Ovary (tissue), 9 donors: ENCODE data around the gene VIPAS39. TPM values are rescaled to one million over a fixed set of nuclear protein-coding genes. Genes with fewer than 3 reads are reported as not detected.

ENCODE experiments used
- DNase-seq, 5 donors: peaks; one replicate each; pipeline ENCODE4 v3.0.0-alpha.2; 2019 to 2020
- H3K27ac ChIP-seq, 2 donors: fragments of 200-600 bp; one replicate each; pipeline versions ENCODE4 v1.5.1 to v1.8.0; 2019 to 2022
- H3K27me3 ChIP-seq: fragments of 200-600 bp; one replicate; pipeline ENCODE4 v1.8.0; 2022
- H3K36me3 ChIP-seq: fragments of 200-600 bp; sonication (generic); one replicate; pipeline ENCODE4 v1.5.1; 2019
- H3K4me1 ChIP-seq: one replicate; pipeline ENCODE4 v1.8.1; 2013; ENCODE audit warnings: mild to moderate bottlenecking, moderate library complexity; ENCODE audit not compliant: insufficient read depth
- H3K4me3 ChIP-seq: fragments of 200-600 bp; sonication (generic); one replicate; pipeline ENCODE4 v1.5.1; 2017
- H3K9me3 ChIP-seq, 2 donors: fragments of 200-600 bp in 1 of 2; sonication (generic) in 1 of 2; one replicate each; pipeline versions ENCODE4 v1.5.1 to v1.8.1; 2013 to 2019; ENCODE audit warnings: mild to moderate bottlenecking in 1 of 2, moderate library complexity in 1 of 2
- EP300 ChIP-seq: sonication (generic); formaldehyde crosslinking; IDR thresholded peaks from one replicate; pipeline ENCODE4 v1.6.1; 2017; ENCODE audit warnings: antibody characterized with exemption
- POLR2A ChIP-seq: fragments of 450-650 bp; IDR thresholded peaks from one replicate; pipeline ENCODE4 v1.6.1; 2017; ENCODE audit warnings: antibody characterized with exemption, mild to moderate bottlenecking, moderate library complexity
- WGBS, 3 donors: extraction: QIAGEN DNeasy Blood & Tissue Kit in 1 of 3; methylation state at CpG; one replicate each; pipeline versions ENCODE4 v1.1.5 to v1.1.7; 2013 to 2017; 5-methylcytosine and 5-hydroxymethylcytosine counted together
- intact Hi-C, 4 donors: fragments of 100-400 bp; cut with DNase I; formaldehyde crosslinking; loops; one replicate each; pipeline versions ENCODE4 v1.11.0 to v1.15.1; 2022 to 2023
- polyA plus RNA-seq, 2 donors: library from polyadenylated mRNA; stranded (reverse); fragments of 200-250 nt in 1 of 2; fragments of 350-450 nt in 1 of 2; fragmentation: Illumina TruSeq in 1 of 2; extraction: RNeasy Lipid Tissue Mini Kit (QIAGEN cat#74804) in 1 of 2; gene quantifications; one replicate each; pipeline ENCODE4 v1.2.3, GENCODE V29; 2013 to 2014
- total RNA-seq, 7 donors: library from RNA; depleted of rRNA in 2 of 7; stranded (reverse); fragments of >200 nt in 2 of 7; fragmentation: NEBNext Ultra II Directional in 3 of 7; extraction: Animal tissue kit (Norgen Biotek cat#: 25700) in 3 of 7; gene quantifications; one replicate each; pipeline versions ENCODE4 v1.1.0 to v1.2.4, GENCODE V29; 2016 to 2023
- TF ChIP-seq, protein P1 (sequence below), 3 donors: fragments of 450-650 bp in 2 of 3; fragments of 200-600 bp in 1 of 3; IDR thresholded peaks; one replicate each; pipeline versions ENCODE4 v1.5.1 to v1.8.0; 2016 to 2022; ENCODE audit warnings: antibody characterized with exemption in 3 of 3, mild to moderate bottlenecking in 1 of 3
- donor health status: DM: no; HTN: no; CAD: no; lungs with moderate emphysema.
- donor health status: DM: no; HTN: no; CAD: no.
- donor health status: Bipolar disorder and iron deficiency.
- donor health status: DM: yes; HTN: yes; CAD: no.
- donor health status: DM: no; HTN: no; CAD: no.
- donor health status: DM: yes; HTN: yes; CAD: no.

The VIPAS39 gene
- total and polyA plus RNA-seq, 9 donors = 10.7 to 47.0 (median 16.3) TPM

DNA sequence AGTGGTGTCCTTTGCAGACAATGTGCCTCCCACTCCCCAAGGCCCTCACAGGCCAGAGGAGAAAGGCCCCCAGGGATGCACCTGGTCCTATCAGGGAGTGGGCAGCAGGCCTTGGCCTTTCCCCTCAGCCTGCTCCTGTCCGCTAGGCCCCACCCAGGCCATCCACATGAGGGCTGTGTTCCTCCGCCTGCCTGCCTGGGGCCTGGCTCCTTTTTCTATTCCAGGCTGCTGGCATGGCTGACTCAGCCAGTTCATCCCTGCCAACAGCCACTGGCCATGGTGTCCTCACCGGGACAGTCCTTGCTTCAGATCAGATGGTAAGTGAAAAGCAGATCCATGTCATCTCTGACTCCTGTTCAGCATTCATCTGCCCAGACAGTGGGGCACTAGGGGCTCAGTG is 27.9 kb upstream of the VIPAS39 start:
- TF ChIP-seq POLR2A (no peak), EP300 (no peak)
- TF ChIP-seq, protein P1, sequence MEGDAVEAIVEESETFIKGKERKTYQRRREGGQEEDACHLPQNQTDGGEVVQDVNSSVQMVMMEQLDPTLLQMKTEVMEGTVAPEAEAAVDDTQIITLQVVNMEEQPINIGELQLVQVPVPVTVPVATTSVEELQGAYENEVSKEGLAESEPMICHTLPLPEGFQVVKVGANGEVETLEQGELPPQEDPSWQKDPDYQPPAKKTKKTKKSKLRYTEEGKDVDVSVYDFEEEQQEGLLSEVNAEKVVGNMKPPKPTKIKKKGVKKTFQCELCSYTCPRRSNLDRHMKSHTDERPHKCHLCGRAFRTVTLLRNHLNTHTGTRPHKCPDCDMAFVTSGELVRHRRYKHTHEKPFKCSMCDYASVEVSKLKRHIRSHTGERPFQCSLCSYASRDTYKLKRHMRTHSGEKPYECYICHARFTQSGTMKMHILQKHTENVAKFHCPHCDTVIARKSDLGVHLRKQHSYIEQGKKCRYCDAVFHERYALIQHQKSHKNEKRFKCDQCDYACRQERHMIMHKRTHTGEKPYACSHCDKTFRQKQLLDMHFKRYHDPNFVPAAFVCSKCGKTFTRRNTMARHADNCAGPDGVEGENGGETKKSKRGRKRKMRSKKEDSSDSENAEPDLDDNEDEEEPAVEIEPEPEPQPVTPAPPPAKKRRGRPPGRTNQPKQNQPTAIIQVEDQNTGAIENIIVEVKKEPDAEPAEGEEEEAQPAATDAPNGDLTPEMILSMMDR (IDR thresholded peaks at IDR 0.05) = no peak
- 73 to 86% (median 84%) methylated on average over 3 of the region's 3 CpGs for WGBS, 3 donors
- no peaks in the 10 kb centered on the region for H3K4me1 ChIP-seq
- no peak overlapping the region for H3K27ac ChIP-seq
- intact Hi-C loops = no loop called here
- H3K36me3 ChIP-seq = no peaks in the 10 kb centered on the region
- no peaks in the 10 kb centered on the region for H3K27me3 ChIP-seq
- H3K4me3 ChIP-seq = no peak overlapping the region
- no peaks in the 10 kb centered on the region for H3K9me3 ChIP-seq
- DNase-seq = no peak

DNA sequence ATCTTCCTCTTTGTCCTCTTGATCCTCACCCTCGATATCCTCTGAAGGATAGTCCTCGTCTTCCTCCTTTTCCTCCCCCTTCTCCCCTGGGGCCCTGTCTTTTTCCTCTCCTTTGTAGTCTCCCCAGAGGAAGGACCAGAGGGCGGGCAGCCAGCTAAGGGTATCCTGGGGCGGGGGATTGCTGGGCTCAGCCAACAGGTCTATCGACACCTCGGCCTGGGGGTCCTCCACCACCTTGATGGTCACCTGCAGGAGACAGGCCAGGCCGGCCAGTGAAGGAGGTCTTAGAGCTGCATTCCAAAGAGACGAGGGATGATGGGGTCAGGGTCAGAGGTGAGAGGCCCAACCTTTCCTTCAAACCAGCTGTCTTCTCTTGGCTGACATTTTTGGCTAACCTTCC is 25.0 kb upstream of the VIPAS39 start:
- Histone ChIP-seq H3K27ac (no peak overlapping the region), H3K27me3 (no peaks in the 10 kb centered on the region), H3K9me3 (no peaks in the 10 kb centered on the region), H3K36me3 (no peaks in the 10 kb centered on the region), H3K4me3 (no peak overlapping the region), H3K4me1 (no peaks in the 10 kb centered on the region)
- no peak for DNase-seq
- intact Hi-C loops = no loop called here
- 77 to 93% (median 84%) methylated on average over 8 of the region's 8 CpGs for WGBS, 3 donors
- TF ChIP-seq POLR2A (no peak), EP300 (no peak)
- TF ChIP-seq, protein P1 (IDR thresholded peaks at IDR 0.05) = no peak

DNA sequence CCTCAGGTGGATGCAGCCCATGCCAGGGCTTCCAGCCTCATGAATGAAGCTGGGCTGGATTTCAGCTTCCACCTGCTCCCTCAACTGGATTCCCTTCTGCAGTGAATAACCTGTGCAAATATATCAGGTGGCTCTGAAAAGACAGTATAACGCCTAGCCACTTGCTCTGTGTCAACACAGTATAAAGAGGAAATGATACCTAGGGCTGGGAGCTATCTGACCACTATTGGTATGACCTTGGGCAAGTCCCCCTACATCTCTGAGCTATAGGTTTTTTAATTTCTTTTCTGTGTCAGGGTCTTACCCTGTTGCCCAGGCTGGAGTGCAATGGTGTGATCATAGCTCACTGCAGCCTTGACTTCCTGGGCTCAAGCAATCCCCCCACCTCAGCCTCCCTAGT is 21.4 kb upstream of the VIPAS39 start:
- 74 to 81% (median 80%) methylated on average over 1 of the region's 1 CpG for WGBS, 3 donors
- no peaks in the 10 kb centered on the region for H3K36me3 ChIP-seq

DNA sequence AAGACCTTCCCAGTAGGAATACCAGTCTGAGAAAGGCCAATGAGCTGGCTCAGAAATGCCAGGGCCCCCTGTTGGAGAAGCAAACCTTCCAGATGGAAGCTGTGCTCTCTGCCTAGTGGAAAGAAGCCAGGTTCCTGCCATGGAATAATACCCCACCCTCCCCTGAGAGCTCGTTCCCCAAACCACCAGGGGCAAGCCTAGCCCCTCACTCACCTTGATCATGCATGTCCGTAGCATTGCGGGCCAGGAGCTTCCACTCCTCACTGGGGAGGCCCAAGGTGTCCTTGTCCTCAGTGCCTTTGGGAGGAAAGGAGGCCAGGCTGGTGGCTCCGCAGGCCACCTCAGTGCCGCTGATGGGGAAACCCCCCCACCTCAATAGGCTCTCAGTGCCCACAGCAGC is 20.6 kb upstream of the VIPAS39 start:
- no peaks in the 10 kb centered on the region for H3K27me3 ChIP-seq
- H3K4me3 ChIP-seq = no peak overlapping the region
- TF ChIP-seq EP300 (no peak), POLR2A (no peak)
- TF ChIP-seq, protein P1 (IDR thresholded peaks at IDR 0.05) = no peak
- no peaks in the 10 kb centered on the region for H3K9me3 ChIP-seq
- no peak overlapping the region for H3K27ac ChIP-seq
- DNase-seq = no peak
- WGBS, 3 donors = 88 to 95% (median 90%) methylated on average over 5 of the region's 5 CpGs
- H3K36me3 ChIP-seq = no peaks in the 10 kb centered on the region
- intact Hi-C loops = no loop called here
- no peaks in the 10 kb centered on the region for H3K4me1 ChIP-seq

More for the DNA sequence above, 21.4 kb upstream of the VIPAS39 start:
- intact Hi-C loops = no loop called here
- no peak for DNase-seq
- TF ChIP-seq EP300 = no peak
- TF ChIP-seq POLR2A = no peak
- TF ChIP-seq, protein P1 (IDR thresholded peaks at IDR 0.05) = no peak
- no peak overlapping the region for H3K4me3 ChIP-seq
- H3K27me3 ChIP-seq = no peaks in the 10 kb centered on the region
- H3K27ac ChIP-seq = no peak overlapping the region
- no peaks in the 10 kb centered on the region for H3K4me1 ChIP-seq
- no peaks in the 10 kb centered on the region for H3K9me3 ChIP-seq
